Measurements from ENCODE around the gene CDC42SE2.

GRCh38 chr5:131252824-131253171 lies 11.1 kb upstream of the CDC42SE2 start:
- no peak for TF ChIP-seq TAF1 (IDR thresholded peaks at IDR 0.05; ENCODE audit: low read depth)
- no peak for TF ChIP-seq FOXM1 (IDR thresholded peaks at IDR 0.05; ENCODE audit: borderline replicate concordance, low read depth)
